ENCODE results near the gene STK35. TPM values are rescaled to one million over a fixed set of nuclear protein-coding genes. Genes with fewer than 3 reads are reported as not detected.

The STK35 gene
- polyA plus RNA-seq (2013): 19.0 and 19.9 TPM in 2 replicates

GRCh38 chr20:2101057-2101864, at the start of gene STK35:
STK35 (plus strand) TSS chr20:2101827; CDS start chr20:2101882, 55 bp downstream.
- Histone ChIP-seq H2BK5ac (ENCODE audit: low read depth, low read length, poor library complexity) (peak within 1 kb of the TSS; percentile 98), H2AFZ (ENCODE audit: insufficient read depth, low read length, poor library complexity) (peak within 1 kb of the TSS; percentile 95), H3K79me2 (ENCODE audit: control insufficient read depth, insufficient read depth, low read length, poor library complexity) (peaks cover 24% of the 10 kb centered on the region), H3K9me3 (ENCODE audit: insufficient read depth, low read depth, low read length) (no peaks in the 10 kb centered on the region), H3K4me1 (ENCODE audit: control insufficient read depth in 1 of 2, insufficient read depth in 2 of 2, low read length in 2 of 2) (peaks cover 0 to 19% of the 10 kb centered on the region in 2 experiments), H4K12ac (ENCODE audit: low read depth, low read length) (peak within 1 kb of the TSS; percentile 71), H2BK120ac (ENCODE audit: insufficient read depth, low read length, poor library complexity) (peak within 1 kb of the TSS; percentile 97), H4K91ac (ENCODE audit: low read depth, low read length) (peak within 1 kb of the TSS; percentile 96), H2BK12ac (ENCODE audit: low read length) (peak within 1 kb of the TSS; percentile 48), H4K8ac (ENCODE audit: low read depth, low read length) (peak within 1 kb of the TSS; percentile 92), H3K9ac (ENCODE audit: low read length) (peak within 1 kb of the TSS; percentile 95), H3K79me1 (ENCODE audit: low read length) (peaks cover 19% of the 10 kb centered on the region), H3K27ac (ENCODE audit: low read depth, low read length) (peak within 1 kb of the TSS; percentile 98), H3K4me3 (ENCODE audit: low read depth, low read length) (peak within 1 kb of the TSS; percentile 89), H3K4ac (ENCODE audit: low read depth, low read length) (peak within 1 kb of the TSS; percentile 82), H3K18ac (ENCODE audit: low read length) (peak within 1 kb of the TSS; percentile 94), H3K14ac (ENCODE audit: low read length) (peak within 1 kb of the TSS; percentile 96), H2AK5ac (ENCODE audit: low read length) (no peak within 1 kb of the TSS), H3K27me3 (ENCODE audit: insufficient read depth, low read length) (no peaks in the 10 kb centered on the region), H3K4me2 (ENCODE audit: low read length) (peak within 1 kb of the TSS; percentile 78), H3K36me3 (ENCODE audit: control insufficient read depth in 1 of 2, insufficient read depth in 2 of 2, low read length in 2 of 2) (peaks cover 0 to 4% of the 10 kb centered on the region in 2 experiments), H3K23ac (ENCODE audit: low read length) (peak within 1 kb of the TSS; percentile 34)
- no CpG with 5 or more reads among the region's 32 CpGs for WGBS (ENCODE audit: extremely low coverage, insufficient coverage, insufficient read length)
- no peak for DNase-seq

GRCh38 chr20:2051946-2052345, 49.7 kb upstream of the STK35 start:
- Histone ChIP-seq H3K79me1 (ENCODE audit: low read length) (no peaks in the 10 kb centered on the region), H2AK5ac (ENCODE audit: low read length) (no peak overlapping the region), H3K27ac (ENCODE audit: low read depth, low read length) (no peak overlapping the region), H3K4me3 (ENCODE audit: low read depth, low read length) (no peak overlapping the region), H2AFZ (ENCODE audit: insufficient read depth, low read length, poor library complexity) (no peak overlapping the region), H3K27me3 (ENCODE audit: insufficient read depth, low read length) (no peaks in the 10 kb centered on the region), H3K14ac (ENCODE audit: low read length) (no peak overlapping the region), H2BK120ac (ENCODE audit: insufficient read depth, low read length, poor library complexity) (no peak overlapping the region), H3K4me1 (ENCODE audit: control insufficient read depth in 1 of 2, insufficient read depth in 2 of 2, low read length in 2 of 2) (no peaks in the 10 kb centered on the region), H3K36me3 (ENCODE audit: control insufficient read depth in 1 of 2, insufficient read depth in 2 of 2, low read length in 2 of 2) (no peaks in the 10 kb centered on the region), H3K9me3 (ENCODE audit: insufficient read depth, low read depth, low read length) (peaks cover 2% of the 10 kb centered on the region), H4K8ac (ENCODE audit: low read depth, low read length) (no peak overlapping the region), H3K23ac (ENCODE audit: low read length) (no peak overlapping the region), H2BK12ac (ENCODE audit: low read length) (no peak overlapping the region), H2BK5ac (ENCODE audit: low read depth, low read length, poor library complexity) (no peak overlapping the region), H3K9ac (ENCODE audit: low read length) (no peak overlapping the region), H4K12ac (ENCODE audit: low read depth, low read length) (no peak overlapping the region), H3K4me2 (ENCODE audit: low read length) (no peak overlapping the region), H3K79me2 (ENCODE audit: control insufficient read depth, insufficient read depth, low read length, poor library complexity) (no peaks in the 10 kb centered on the region), H4K91ac (ENCODE audit: low read depth, low read length) (no peak overlapping the region), H3K18ac (ENCODE audit: low read length) (no peak overlapping the region), H3K4ac (ENCODE audit: low read depth, low read length) (no peak overlapping the region)
- no CpG with 5 or more reads among the region's 2 CpGs for WGBS (ENCODE audit: extremely low coverage, insufficient coverage, insufficient read length)
- DNase-seq: no peak

- H3K14ac ChIP-seq (ENCODE audit: low read length): no peak overlapping the region
- no peak overlapping the region for H3K4ac ChIP-seq (ENCODE audit: low read depth, low read length)
- no peak overlapping the region for H4K91ac ChIP-seq (ENCODE audit: low read depth, low read length)
- no peak overlapping the region for H2BK12ac ChIP-seq (ENCODE audit: low read length)
- H2BK120ac ChIP-seq (ENCODE audit: insufficient read depth, low read length, poor library complexity): no peak overlapping the region
- no peak overlapping the region for H4K8ac ChIP-seq (ENCODE audit: low read depth, low read length)
- H3K27ac ChIP-seq (ENCODE audit: low read depth, low read length): no peak overlapping the region
- H3K36me3 ChIP-seq (ENCODE audit: control insufficient read depth in 1 of 2, insufficient read depth in 2 of 2, low read length in 2 of 2): no peaks in the 10 kb centered on the region
- DNase-seq: peak; percentile 66 to 68
- no peak overlapping the region for H3K9ac ChIP-seq (ENCODE audit: low read length)
- no peaks in the 10 kb centered on the region for H3K4me1 ChIP-seq (ENCODE audit: control insufficient read depth in 1 of 2, insufficient read depth in 2 of 2, low read length in 2 of 2)
- peaks cover 2% of the 10 kb centered on the region for H3K9me3 ChIP-seq (ENCODE audit: insufficient read depth, low read depth, low read length)
- no peaks in the 10 kb centered on the region for H3K27me3 ChIP-seq (ENCODE audit: insufficient read depth, low read length)
- no peak overlapping the region for H3K4me3 ChIP-seq (ENCODE audit: low read depth, low read length)
- no CpG with 5 or more reads among the region's 1 CpG for WGBS (ENCODE audit: extremely low coverage, insufficient coverage, insufficient read length)
- H3K4me2 ChIP-seq (ENCODE audit: low read length): no peak overlapping the region
- no peak overlapping the region for H3K18ac ChIP-seq (ENCODE audit: low read length)
- no peaks in the 10 kb centered on the region for H3K79me2 ChIP-seq (ENCODE audit: control insufficient read depth, insufficient read depth, low read length, poor library complexity)
- H4K12ac ChIP-seq (ENCODE audit: low read depth, low read length): no peak overlapping the region
- no peak overlapping the region for H2BK5ac ChIP-seq (ENCODE audit: low read depth, low read length, poor library complexity)
- H3K23ac ChIP-seq (ENCODE audit: low read length): no peak overlapping the region
- no peaks in the 10 kb centered on the region for H3K79me1 ChIP-seq (ENCODE audit: low read length)
- H2AK5ac ChIP-seq (ENCODE audit: low read length): no peak overlapping the region
- H2AFZ ChIP-seq (ENCODE audit: insufficient read depth, low read length, poor library complexity): no peak overlapping the region
Measured at GRCh38 chr20:2052741-2053140, 48.9 kb upstream of the STK35 start.

- no peak overlapping the region for H3K27ac ChIP-seq (ENCODE audit: low read depth, low read length)
- H3K79me2 ChIP-seq (ENCODE audit: control insufficient read depth, insufficient read depth, low read length, poor library complexity): no peaks in the 10 kb centered on the region
- H3K4me1 ChIP-seq (ENCODE audit: control insufficient read depth in 1 of 2, insufficient read depth in 2 of 2, low read length in 2 of 2): no peaks in the 10 kb centered on the region
- no peak overlapping the region for H2BK120ac ChIP-seq (ENCODE audit: insufficient read depth, low read length, poor library complexity)
- no peak overlapping the region for H4K12ac ChIP-seq (ENCODE audit: low read depth, low read length)
- no peaks in the 10 kb centered on the region for H3K27me3 ChIP-seq (ENCODE audit: insufficient read depth, low read length)
- H3K9ac ChIP-seq (ENCODE audit: low read length): no peak overlapping the region
- no peak overlapping the region for H3K14ac ChIP-seq (ENCODE audit: low read length)
- no peak overlapping the region for H3K18ac ChIP-seq (ENCODE audit: low read length)
- no peak for DNase-seq
- no peaks in the 10 kb centered on the region for H3K79me1 ChIP-seq (ENCODE audit: low read length)
- H3K4ac ChIP-seq (ENCODE audit: low read depth, low read length): no peak overlapping the region
- H2AFZ ChIP-seq (ENCODE audit: insufficient read depth, low read length, poor library complexity): no peak overlapping the region
- peaks cover 2% of the 10 kb centered on the region for H3K9me3 ChIP-seq (ENCODE audit: insufficient read depth, low read depth, low read length)
- H3K4me3 ChIP-seq (ENCODE audit: low read depth, low read length): no peak overlapping the region
- H3K4me2 ChIP-seq (ENCODE audit: low read length): no peak overlapping the region
- H2BK5ac ChIP-seq (ENCODE audit: low read depth, low read length, poor library complexity): no peak overlapping the region
- no peak overlapping the region for H2AK5ac ChIP-seq (ENCODE audit: low read length)
- no peaks in the 10 kb centered on the region for H3K36me3 ChIP-seq (ENCODE audit: control insufficient read depth in 1 of 2, insufficient read depth in 2 of 2, low read length in 2 of 2)
- H4K91ac ChIP-seq (ENCODE audit: low read depth, low read length): no peak overlapping the region
- no peak overlapping the region for H3K23ac ChIP-seq (ENCODE audit: low read length)
- no peak overlapping the region for H4K8ac ChIP-seq (ENCODE audit: low read depth, low read length)
- H2BK12ac ChIP-seq (ENCODE audit: low read length): no peak overlapping the region
Measured at GRCh38 chr20:2053615-2054014, 48.0 kb upstream of the STK35 start.

Data from trophoblast cell (in vitro differentiated cells and primary cell).